ENCODE data around the gene GRAMD1B. TPM values are rescaled to one million over a fixed set of nuclear protein-coding genes. Genes with fewer than 3 reads are reported as not detected.

GRAMD1B gene
- total RNA-seq, 1 experiment from 2014 or later = 82.1 TPM

- H3K27ac ChIP-seq (ENCODE audit: low read length) = no peak overlapping the region
- H3K9me3 ChIP-seq (ENCODE audit: low read length) = no peaks in the 10 kb centered on the region
- BruUV-seq (replicated peaks) = no TSS peak
- no peaks in the 10 kb centered on the region for H3K4me1 ChIP-seq (ENCODE audit: insufficient read depth, low read length)
- no peak overlapping the region for H3K9ac ChIP-seq (ENCODE audit: low read length)
- ATAC-seq (no peak), DNase-seq (no peak)
- no peaks in the 10 kb centered on the region for H3K27me3 ChIP-seq (ENCODE audit: low read length)
- peaks cover 24% of the 10 kb centered on the region for H3K79me2 ChIP-seq (ENCODE audit: low read length)
- POLR2A ChIA-PET (ENCODE audit: unreplicated experiment) = interaction anchor here (0.5 kb wide), 1 partner anchor 643 kb away, joined by 9 read pairs; no protein-coding TSS in a partner anchor
- no peaks in the 10 kb centered on the region for H3F3A ChIP-seq (ENCODE audit: low read length, unreplicated experiment)
- CTCF ChIA-PET = no interaction called here
- H3K36me3 ChIP-seq (ENCODE audit: low read depth, low read length) = no peaks in the 10 kb centered on the region; the same call in 1 of the 2 replicates
- TF ChIP-seq EZH2phosphoT487 (IDR thresholded peaks at IDR 0.05; ENCODE audit: borderline replicate concordance, low read length) (no peak), EZH2 (IDR thresholded peaks at IDR 0.05; ENCODE audit: low read length, unreplicated experiment) (no peak), CTCF (conservative IDR thresholded peaks at IDR 0.05; ENCODE audit: low read depth, low read length) (no peak)
- 0 out of 2 replicates have a peak, but pooled peaks cover 3% of the 10 kb centered on the region for H4K20me1 ChIP-seq (ENCODE audit: low read length)
- no peak overlapping the region for H2AFZ ChIP-seq (ENCODE audit: low read length)
- no peak overlapping the region for H3K4me3 ChIP-seq (ENCODE audit: low read length)
- no peaks in the 10 kb centered on the region for H3K9me2 ChIP-seq (replicated peaks; ENCODE audit: low read length)
- H3K4me2 ChIP-seq (ENCODE audit: low read length) = no peak overlapping the region
- intact Hi-C loops (cut with micrococcal nuclease) = no loop called here
Measured at GRCh38 chr11:123526918-123527317, 96.8 kb downstream of the GRAMD1B start.

GRCh38 chr11:123527526-123527925 is 97.5 kb downstream of the GRAMD1B start:
- Histone ChIP-seq H3K27ac (ENCODE audit: low read length) (no peak overlapping the region), H3K36me3 (ENCODE audit: low read depth, low read length) (no peaks in the 10 kb centered on the region; the same call in 1 of the 2 replicates), H3K9ac (ENCODE audit: low read length) (no peak overlapping the region), H4K20me1 (ENCODE audit: low read length) (0 out of 2 replicates have a peak, but pooled peaks cover 3% of the 10 kb centered on the region), H3K9me2 (replicated peaks; ENCODE audit: low read length) (no peaks in the 10 kb centered on the region), H3K9me3 (ENCODE audit: low read length) (no peaks in the 10 kb centered on the region), H3K4me2 (ENCODE audit: low read length) (no peak overlapping the region), H3F3A (ENCODE audit: low read length, unreplicated experiment) (no peaks in the 10 kb centered on the region), H2AFZ (ENCODE audit: low read length) (no peak overlapping the region), H3K4me3 (ENCODE audit: low read length) (no peak overlapping the region), H3K27me3 (ENCODE audit: low read length) (no peaks in the 10 kb centered on the region), H3K79me2 (ENCODE audit: low read length) (peaks cover 22% of the 10 kb centered on the region), H3K4me1 (ENCODE audit: insufficient read depth, low read length) (no peaks in the 10 kb centered on the region)
- ChIA-PET CTCF (interaction anchor here (0.7 kb wide), 1 partner anchor 16 kb away, joined by 3 read pairs; no protein-coding TSS in a partner anchor), POLR2A (ENCODE audit: unreplicated experiment) (no interaction called here)
- no peak for ATAC-seq
- TF ChIP-seq EZH2 (IDR thresholded peaks at IDR 0.05; ENCODE audit: low read length, unreplicated experiment) (no peak), EZH2phosphoT487 (IDR thresholded peaks at IDR 0.05; ENCODE audit: borderline replicate concordance, low read length) (no peak), CTCF (conservative IDR thresholded peaks at IDR 0.05; ENCODE audit: low read depth, low read length) (no peak)
- no TSS peak for BruUV-seq (replicated peaks)
- intact Hi-C loops (cut with micrococcal nuclease) = no loop called here
- no peak for DNase-seq

GRCh38 chr11:123527947-123528346 is 97.9 kb downstream of the GRAMD1B start:
- intact Hi-C loops (cut with micrococcal nuclease) = no loop called here
- H3K9me2 ChIP-seq (replicated peaks; ENCODE audit: low read length) = no peaks in the 10 kb centered on the region
- ChIA-PET POLR2A (ENCODE audit: unreplicated experiment) (no interaction called here), CTCF (interaction anchor here (0.7 kb wide), 1 partner anchor 16 kb away, joined by 3 read pairs; no protein-coding TSS in a partner anchor)
- H3K4me3 ChIP-seq (ENCODE audit: low read length) = no peak overlapping the region
- no peak for DNase-seq
- no peak overlapping the region for H2AFZ ChIP-seq (ENCODE audit: low read length)
- no peaks in the 10 kb centered on the region for H3K4me1 ChIP-seq (ENCODE audit: insufficient read depth, low read length)
- H3K27ac ChIP-seq (ENCODE audit: low read length) = no peak overlapping the region
- no peak overlapping the region for H3K9ac ChIP-seq (ENCODE audit: low read length)
- no peak for TF ChIP-seq EZH2phosphoT487 (IDR thresholded peaks at IDR 0.05; ENCODE audit: borderline replicate concordance, low read length)
- no peak for TF ChIP-seq EZH2 (IDR thresholded peaks at IDR 0.05; ENCODE audit: low read length, unreplicated experiment)
- no peak for TF ChIP-seq CTCF (conservative IDR thresholded peaks at IDR 0.05; ENCODE audit: low read depth, low read length)
- H3K27me3 ChIP-seq (ENCODE audit: low read length) = no peaks in the 10 kb centered on the region
- H4K20me1 ChIP-seq (ENCODE audit: low read length) = 0 out of 2 replicates have a peak, but pooled peaks cover 3% of the 10 kb centered on the region
- no peaks in the 10 kb centered on the region for H3K9me3 ChIP-seq (ENCODE audit: low read length)
- H3F3A ChIP-seq (ENCODE audit: low read length, unreplicated experiment) = no peaks in the 10 kb centered on the region
- no peak overlapping the region for H3K4me2 ChIP-seq (ENCODE audit: low read length)
- peaks cover 22% of the 10 kb centered on the region for H3K79me2 ChIP-seq (ENCODE audit: low read length)
- H3K36me3 ChIP-seq (ENCODE audit: low read depth, low read length) = no peaks in the 10 kb centered on the region; the same call in 1 of the 2 replicates
- ATAC-seq = no peak
- no TSS peak for BruUV-seq (replicated peaks)
